Lower lobe of right lung (tissue), 2 donors: Measurements from ENCODE around the gene FMO1. TPM values are rescaled to one million over a fixed set of nuclear protein-coding genes. Genes with fewer than 3 reads are reported as not detected.

ENCODE experiments used
- ATAC-seq, 2 donors: fragments of 200-7000 bp; cut with Tn5 transposase; one replicate each; pipeline ENCODE4 v1.9.1; 2020 to 2022; ENCODE audit warnings: mild to moderate bottlenecking in 2 of 2, moderate library complexity in 2 of 2
- DNase-seq: peaks from one replicate; pipeline ENCODE4 v3.0.0-alpha.2; 2020
- H3K27ac ChIP-seq: fragments of 200-600 bp; one replicate; pipeline ENCODE4 v1.8.0; 2022
- H3K27me3 ChIP-seq: fragments of 200-600 bp; one replicate; pipeline ENCODE4 v1.8.0; 2022; ENCODE audit warnings: low read depth
- H3K36me3 ChIP-seq: fragments of 200-600 bp; one replicate; pipeline ENCODE4 v1.8.0; 2022; ENCODE audit warnings: mild to moderate bottlenecking
- H3K4me1 ChIP-seq: fragments of 200-600 bp; one replicate; pipeline ENCODE4 v1.8.0; 2022
- H3K4me3 ChIP-seq: fragments of 200-600 bp; one replicate; pipeline ENCODE4 v1.8.0; 2022; ENCODE audit warnings: mild to moderate bottlenecking
- H3K9me3 ChIP-seq: fragments of 200-600 bp; one replicate; pipeline ENCODE4 v1.8.0; 2022
- intact Hi-C: fragments of 100-400 bp; cut with DNase I; formaldehyde crosslinking; loops from one replicate; pipeline ENCODE4 v1.11.0; 2022
- total RNA-seq: library from RNA; stranded (reverse); fragmentation: NEBNext Ultra II Directional; extraction: Animal tissue kit (Norgen Biotek cat#: 25700); gene quantifications from one replicate; pipeline ENCODE4 v1.2.1, GENCODE V29; 2021
- TF ChIP-seq, protein P1 (sequence below): fragments of 200-600 bp; IDR thresholded peaks from one replicate; pipeline ENCODE4 v1.8.0; 2022; ENCODE audit warnings: antibody characterized with exemption, mild to moderate bottlenecking
- donor health status: DM: no; HTN: yes; CAD: no; lungs with severe emphysema.

FMO1 gene
- total RNA-seq, 1 donor from 2014 or later: 2.4 TPM

DNA sequence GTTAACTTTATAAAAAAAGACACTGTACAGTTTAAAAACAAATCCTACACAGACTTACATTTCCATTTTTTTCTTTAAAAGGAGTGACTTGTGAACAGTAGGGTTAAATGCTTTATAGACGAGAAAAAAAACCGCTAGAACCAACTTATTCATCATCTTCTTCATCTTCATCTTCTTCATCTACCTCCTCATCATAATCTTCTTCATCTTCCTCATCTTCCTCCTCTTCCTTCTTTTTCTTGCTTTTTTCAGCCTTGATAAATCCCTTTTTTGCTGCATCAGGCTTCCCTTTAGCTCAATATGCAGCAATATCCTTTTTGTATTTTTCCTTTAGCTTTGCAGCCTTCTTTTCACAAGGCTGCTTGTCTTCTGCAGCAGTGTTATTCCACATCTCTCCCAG is 22.5 kb downstream of the FMO1 start:
- H3K4me3 ChIP-seq: no peak overlapping the region
- no peaks in the 10 kb centered on the region for H3K9me3 ChIP-seq
- intact Hi-C loops: no loop called here
- no peaks in the 10 kb centered on the region for H3K4me1 ChIP-seq
- ATAC-seq (no peak), DNase-seq (no peak)
- H3K27ac ChIP-seq: no peak overlapping the region
- no peaks in the 10 kb centered on the region for H3K27me3 ChIP-seq
- TF ChIP-seq, protein P1, sequence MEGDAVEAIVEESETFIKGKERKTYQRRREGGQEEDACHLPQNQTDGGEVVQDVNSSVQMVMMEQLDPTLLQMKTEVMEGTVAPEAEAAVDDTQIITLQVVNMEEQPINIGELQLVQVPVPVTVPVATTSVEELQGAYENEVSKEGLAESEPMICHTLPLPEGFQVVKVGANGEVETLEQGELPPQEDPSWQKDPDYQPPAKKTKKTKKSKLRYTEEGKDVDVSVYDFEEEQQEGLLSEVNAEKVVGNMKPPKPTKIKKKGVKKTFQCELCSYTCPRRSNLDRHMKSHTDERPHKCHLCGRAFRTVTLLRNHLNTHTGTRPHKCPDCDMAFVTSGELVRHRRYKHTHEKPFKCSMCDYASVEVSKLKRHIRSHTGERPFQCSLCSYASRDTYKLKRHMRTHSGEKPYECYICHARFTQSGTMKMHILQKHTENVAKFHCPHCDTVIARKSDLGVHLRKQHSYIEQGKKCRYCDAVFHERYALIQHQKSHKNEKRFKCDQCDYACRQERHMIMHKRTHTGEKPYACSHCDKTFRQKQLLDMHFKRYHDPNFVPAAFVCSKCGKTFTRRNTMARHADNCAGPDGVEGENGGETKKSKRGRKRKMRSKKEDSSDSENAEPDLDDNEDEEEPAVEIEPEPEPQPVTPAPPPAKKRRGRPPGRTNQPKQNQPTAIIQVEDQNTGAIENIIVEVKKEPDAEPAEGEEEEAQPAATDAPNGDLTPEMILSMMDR: no peak
- H3K36me3 ChIP-seq: no peaks in the 10 kb centered on the region

DNA sequence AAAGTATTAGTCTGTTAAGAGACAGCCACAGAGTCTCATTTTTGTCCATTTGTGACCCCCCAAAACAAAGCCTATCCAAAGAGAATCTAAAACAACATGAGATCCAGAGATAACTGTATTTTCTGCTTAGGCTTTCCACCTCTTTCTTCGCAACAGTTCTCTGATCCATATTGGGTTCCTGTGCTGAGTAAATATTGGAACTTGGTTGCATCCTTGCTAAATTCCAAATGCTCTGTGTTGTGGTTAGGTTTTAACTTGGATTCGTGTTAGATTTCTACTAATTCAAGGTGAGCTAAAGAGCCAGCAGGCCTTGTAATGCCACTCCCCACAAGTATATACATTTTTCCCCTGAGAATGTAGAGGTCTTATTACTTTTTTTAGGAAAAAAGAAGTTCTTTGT is 29.2 kb downstream of the FMO1 start:
- no peaks in the 10 kb centered on the region for H3K4me1 ChIP-seq
- H3K36me3 ChIP-seq: no peaks in the 10 kb centered on the region
- intact Hi-C loops: no loop called here
- TF ChIP-seq, protein P1: no peak
- no peak for ATAC-seq
- no peaks in the 10 kb centered on the region for H3K9me3 ChIP-seq
- DNase-seq: no peak
- no peaks in the 10 kb centered on the region for H3K27me3 ChIP-seq
- no peak overlapping the region for H3K4me3 ChIP-seq
- H3K27ac ChIP-seq: no peak overlapping the region

DNA sequence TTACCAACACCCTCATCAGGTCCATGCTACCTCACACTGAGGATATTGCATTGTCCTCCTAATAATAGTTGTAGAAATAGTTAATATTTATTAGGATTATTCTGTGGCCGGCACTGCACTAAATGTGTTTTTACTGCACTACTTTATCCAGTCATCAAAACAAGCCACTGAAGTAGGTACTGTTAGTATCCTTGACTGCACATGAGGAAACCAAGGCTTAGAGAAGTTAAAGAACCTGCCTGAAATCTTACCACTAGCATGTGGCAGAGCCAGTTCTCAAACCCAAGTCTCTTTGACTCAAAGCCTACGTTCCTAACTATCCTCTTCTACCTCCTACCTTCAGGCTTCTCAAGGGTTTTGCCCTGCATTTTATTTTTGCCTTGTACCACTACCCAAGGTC is 30.9 kb downstream of the FMO1 start:
- intact Hi-C loops: no loop called here
- Histone ChIP-seq H3K9me3 (no peaks in the 10 kb centered on the region), H3K27ac (no peak overlapping the region), H3K36me3 (no peaks in the 10 kb centered on the region), H3K4me1 (no peaks in the 10 kb centered on the region), H3K27me3 (no peaks in the 10 kb centered on the region), H3K4me3 (no peak overlapping the region)
- DNase-seq (no peak), ATAC-seq (no peak)
- TF ChIP-seq, protein P1: no peak

GRCh38 chr1:171279678-171280077 is 31.4 kb downstream of the FMO1 start:
- Histone ChIP-seq H3K27me3 (no peaks in the 10 kb centered on the region), H3K4me1 (no peaks in the 10 kb centered on the region), H3K27ac (no peak overlapping the region), H3K36me3 (no peaks in the 10 kb centered on the region), H3K4me3 (no peak overlapping the region), H3K9me3 (no peaks in the 10 kb centered on the region)
- no peak for ATAC-seq
- no peak for DNase-seq
- TF ChIP-seq, protein P1: no peak
- intact Hi-C loops: no loop called here

- intact Hi-C loops: no loop called here
- Histone ChIP-seq H3K27ac (no peak overlapping the region), H3K27me3 (no peaks in the 10 kb centered on the region), H3K4me3 (no peak overlapping the region), H3K9me3 (no peaks in the 10 kb centered on the region), H3K36me3 (no peaks in the 10 kb centered on the region), H3K4me1 (no peaks in the 10 kb centered on the region)
- no peak for ATAC-seq
- no peak for DNase-seq
- TF ChIP-seq, protein P1: no peak
Measured at GRCh38 chr1:171280599-171280998, 32.3 kb downstream of the FMO1 start.
